ENCODE data around the gene VTA1.
"Not testable (repeated sequence)": the region's sequence is repeated elsewhere in the genome, so short reads cannot be mapped to it uniquely, and the experiment has no call there.

VTA1 gene

DNA sequence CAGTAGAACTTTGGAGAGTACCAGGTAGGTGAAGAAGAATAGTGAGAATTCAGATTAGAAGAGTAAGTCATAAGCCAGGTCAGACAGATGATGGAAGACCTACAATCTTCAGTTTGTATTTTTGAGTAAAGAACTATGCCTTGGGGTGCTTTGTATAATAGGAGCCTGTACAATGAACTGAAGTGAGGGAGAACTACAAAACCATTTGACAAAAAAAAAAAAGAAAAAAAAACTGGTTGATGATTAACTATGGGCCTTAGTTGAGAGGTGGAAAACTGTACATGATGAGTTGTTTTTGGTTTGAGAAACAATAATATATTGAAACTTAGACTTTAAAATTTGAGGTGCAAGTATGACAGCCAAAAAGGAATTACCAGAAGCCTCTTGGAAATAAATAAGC is 25.7 kb downstream of the VTA1 start:
- DNase-seq, result no peak

DNA sequence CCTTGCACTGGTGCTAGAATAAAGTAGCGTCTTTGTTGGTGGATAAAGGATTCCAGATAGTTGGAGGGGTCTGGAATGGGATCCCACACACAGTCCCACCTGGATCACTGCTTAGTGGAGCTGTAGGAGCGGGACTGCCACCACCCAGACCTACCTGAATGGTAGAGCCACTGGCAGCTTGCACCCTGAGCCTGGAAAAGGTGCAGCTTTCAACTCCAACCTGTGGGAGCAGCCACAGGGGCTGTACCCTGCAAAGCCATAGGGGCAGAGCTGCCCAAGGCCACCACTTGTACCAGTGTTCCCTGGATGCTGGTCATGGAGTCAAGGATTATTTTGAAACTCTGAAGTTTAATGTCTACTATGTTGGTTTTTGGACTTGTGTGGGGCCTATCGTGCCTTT is 26.9 kb downstream of the VTA1 start:
- no peak for DNase-seq

DNA sequence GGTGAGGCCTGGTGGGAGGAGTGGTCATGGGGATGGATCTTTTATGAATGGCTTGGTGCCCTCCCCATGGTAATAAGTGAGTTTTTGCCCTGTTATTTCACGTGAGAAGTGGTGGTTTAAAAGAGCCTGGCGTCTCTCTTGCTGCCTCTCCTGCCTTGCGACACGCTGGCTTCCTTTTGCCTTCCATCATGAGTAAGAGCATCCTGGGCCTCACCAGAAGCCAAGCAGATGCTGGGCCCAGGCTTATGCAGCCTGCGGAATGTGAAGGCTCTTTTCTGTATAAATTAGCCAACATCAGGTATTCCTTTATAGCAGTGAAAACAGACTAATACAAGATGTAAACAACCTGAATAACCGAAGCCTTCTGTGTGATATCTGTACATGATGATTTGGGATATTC is 27.6 kb downstream of the VTA1 start:
- DNase-seq, result no peak

DNA sequence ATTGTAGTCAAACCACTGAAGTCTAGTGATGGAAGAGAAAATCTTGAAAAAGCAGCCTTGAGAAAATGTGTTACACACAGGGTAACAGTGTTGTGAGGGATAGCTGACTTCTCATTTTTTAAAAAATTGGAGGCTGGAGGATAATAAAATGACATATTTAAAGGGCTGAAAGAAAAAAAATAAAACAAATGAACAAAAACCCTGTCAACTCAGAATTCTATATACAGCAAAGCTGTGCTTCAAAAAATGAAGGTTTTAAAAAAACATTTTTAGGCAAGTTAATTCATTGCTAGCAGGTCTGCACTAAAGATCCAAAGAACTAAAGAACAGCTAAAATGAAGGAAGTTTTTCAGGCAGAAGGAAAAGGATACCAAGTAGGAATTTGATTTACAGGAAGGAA is 31.1 kb downstream of the VTA1 start:
- no peak for DNase-seq

DNA sequence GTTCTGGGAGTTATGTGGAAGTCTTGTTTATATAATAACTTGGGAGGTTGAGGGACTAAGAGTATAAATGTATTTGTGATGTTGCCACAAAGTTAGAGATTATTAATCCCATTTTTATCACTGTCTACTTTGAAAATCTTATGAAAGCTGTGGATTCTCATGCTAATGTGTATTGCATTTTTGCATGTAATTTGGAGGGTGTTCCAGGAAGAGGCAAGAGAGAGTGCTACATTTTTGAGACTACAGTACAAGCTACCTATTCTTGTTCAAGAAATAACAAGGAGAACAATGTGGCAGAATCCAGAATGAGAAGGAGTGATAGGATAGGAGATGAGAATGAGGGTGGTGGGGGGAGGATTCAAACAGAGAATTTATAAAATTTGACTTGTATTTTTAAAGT is 34.9 kb downstream of the VTA1 start:
- no peak for DNase-seq

DNA sequence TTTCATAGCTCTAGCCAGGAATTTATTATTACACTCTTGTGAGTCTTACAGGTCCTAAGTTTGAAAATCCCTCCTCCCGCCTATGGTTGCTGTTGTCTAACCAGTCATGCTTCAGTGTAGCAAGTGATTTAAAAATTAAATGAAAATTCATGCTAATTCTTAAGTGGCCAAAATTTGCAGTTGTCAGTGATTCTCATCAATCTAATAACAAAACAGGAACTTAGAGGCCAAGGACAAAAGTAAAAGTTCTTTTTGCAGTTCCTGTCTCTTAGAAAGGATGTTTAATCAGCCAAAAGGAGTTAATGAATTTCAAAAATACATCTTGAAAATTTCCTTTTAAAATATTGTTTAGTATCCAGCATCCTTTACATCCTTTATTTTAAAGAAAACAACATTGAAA is 36.3 kb downstream of the VTA1 start:
- DNase-seq, result no peak

DNA sequence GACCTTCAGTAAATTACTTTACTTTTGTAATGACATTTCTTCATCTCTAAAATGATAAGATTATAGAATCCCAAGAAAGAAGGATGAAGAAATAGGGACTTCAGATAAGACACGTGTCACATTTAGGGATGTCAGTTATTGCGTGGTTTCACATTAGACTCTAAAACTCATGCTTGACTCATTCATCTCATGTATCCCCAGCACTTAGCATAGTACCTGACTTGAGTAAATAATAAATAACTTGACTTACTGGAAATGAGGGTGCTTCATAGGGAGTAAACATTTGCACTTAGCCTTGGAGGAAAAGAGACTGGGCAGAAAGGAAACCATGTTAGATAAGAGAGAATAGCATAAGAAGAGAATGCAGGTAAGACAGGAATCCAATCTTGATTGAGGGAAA is 37.2 kb downstream of the VTA1 start:
- no peak for DNase-seq

DNA sequence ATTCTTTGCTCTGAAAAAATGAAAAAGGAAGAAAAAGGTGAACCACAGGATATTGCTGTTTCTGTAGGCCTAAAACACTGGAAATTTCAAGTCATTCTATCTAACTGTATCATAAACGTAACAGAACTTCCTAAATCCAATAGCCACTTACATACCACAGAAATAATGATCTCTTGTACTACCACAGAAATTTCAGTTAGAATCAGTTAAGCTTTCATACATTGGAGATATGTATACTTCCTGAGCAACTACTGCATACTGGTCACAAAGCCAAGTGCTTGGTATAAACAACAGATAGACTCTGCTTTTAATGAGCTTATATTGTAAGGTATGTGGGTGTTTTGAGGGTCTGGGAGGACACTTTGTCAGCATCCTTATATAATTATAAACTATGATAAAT is 38.6 kb downstream of the VTA1 start:
- DNase-seq, result no peak

DNA sequence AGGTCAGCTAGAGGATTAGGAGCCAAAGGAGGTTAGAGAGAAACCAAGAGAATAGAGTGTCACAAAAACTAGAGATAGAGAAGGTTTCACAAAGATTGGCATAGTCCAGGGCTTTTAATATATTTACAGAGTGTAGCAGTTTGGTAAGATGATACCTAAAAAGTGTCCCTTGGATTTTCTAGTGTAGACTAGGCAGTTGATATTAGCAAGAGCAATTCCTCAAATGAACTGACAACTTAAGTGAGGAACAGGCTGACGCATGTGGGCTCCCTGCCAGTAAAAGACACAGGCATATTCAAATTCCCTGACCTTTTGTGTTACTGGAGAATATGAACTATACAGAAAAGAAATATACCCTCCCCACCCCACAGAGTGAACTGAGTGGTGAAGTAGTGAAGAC is 40.1 kb downstream of the VTA1 start:
- DNase-seq, result no peak

DNA sequence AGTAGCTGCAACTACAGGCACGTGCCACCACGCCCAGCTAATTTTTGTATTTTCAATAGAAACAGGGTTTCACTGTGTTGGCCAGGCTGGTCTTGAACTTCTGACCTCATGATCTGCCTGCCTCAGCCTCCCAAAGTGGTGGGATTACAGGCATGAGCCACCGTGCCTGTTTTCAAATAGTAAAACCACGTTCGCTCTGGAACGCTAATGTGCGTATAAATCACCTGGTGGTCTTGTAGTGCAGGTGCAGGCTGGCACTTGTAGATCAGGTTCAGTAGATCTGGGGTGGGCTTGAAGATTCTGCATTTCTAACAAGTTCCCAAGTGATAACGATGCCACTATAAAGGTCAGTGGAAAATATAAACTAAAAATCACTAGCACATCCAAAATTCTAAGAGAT is 41.3 kb downstream of the VTA1 start:
- not testable (repeated sequence) for DNase-seq

DNA sequence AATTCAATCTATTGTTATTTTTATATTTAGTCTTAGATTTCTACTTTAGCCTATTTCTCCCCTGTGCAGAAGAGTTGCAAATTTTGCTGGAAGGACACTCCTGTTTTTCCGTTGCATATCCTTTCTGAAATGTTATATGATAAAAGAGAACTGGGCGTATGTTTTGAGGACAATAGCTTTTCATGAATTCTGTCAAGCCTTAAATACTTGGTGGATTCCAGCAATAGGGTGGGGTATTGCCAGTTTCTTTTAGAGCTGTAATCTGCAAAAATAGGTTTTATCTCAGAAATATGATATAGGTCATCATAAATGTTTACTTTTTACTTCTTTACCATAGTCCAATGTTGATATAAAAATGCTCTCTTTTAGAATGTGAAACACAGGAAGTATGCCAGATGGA is 42.0 kb downstream of the VTA1 start:
- DNase-seq, result no peak

DNA sequence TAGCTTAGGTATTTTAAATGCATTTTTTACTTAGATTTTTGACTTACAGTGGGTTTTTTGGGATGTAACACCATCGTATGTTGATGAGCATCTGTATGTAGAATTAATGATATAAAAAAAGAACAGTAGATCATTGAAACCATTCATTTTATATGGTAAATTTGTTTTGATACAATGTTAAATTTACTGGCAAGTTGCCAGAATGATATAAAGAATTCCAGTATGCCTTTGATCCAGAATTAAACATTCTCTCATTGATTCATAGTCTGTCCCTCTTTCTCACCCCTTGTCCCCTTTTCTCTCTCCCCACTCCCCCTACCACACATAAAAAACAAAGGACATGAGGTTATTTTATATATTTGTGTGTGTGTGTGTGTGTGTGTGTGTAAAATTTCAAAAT is 45.3 kb downstream of the VTA1 start:
- DNase-seq, result no peak

DNA sequence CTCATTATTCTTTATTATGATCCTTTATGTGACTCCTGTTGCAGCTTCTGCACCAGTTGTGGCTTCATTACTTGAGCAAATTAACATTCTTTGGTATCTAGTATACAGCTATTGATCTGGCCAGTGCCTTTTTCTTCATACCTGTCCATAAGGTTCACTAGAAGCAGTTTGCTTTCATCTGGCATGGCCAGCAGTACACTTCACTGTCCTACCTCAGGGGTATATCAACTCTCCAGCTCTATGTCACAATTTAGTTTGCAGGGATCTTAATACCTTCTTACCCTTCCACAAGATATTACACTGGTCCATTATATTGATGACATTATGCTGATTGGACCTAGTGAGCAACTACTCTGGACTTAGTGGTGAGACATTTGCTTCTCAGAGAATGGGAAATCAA is 46.6 kb downstream of the VTA1 start:
- DNase-seq, result no peak

DNA sequence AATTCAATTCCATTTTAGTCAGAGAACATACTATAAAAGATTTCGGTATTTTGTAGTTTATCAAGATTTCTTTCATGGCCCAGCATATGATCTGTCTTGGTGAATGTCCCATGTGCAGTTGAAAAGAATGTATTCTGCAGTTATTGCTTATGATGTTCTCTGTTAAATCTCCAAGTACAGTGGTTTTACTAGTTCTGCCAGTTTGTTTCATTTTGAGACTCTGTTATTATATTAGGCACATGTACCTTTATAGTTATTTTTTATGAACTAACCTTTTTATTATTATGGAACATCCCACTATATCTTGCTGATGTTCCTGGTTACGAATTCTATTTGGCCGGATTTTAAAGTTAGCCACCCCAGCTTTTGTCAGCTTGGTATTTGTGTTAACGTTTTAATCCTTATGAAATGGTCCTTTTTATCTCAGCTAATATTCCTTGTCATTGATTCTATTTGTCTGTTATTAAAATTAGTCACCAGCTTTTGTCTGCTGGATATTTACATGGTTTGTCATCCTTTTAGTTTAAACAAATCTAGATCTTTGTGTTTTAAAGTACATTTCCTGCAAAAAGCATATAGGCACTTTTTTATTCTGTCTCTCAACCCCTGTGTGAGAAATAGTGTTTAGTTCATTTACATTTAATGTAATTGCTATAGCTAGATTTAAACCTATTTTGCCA is 48.9 kb downstream of the VTA1 start:
- DNase-seq, result no peak

DNA sequence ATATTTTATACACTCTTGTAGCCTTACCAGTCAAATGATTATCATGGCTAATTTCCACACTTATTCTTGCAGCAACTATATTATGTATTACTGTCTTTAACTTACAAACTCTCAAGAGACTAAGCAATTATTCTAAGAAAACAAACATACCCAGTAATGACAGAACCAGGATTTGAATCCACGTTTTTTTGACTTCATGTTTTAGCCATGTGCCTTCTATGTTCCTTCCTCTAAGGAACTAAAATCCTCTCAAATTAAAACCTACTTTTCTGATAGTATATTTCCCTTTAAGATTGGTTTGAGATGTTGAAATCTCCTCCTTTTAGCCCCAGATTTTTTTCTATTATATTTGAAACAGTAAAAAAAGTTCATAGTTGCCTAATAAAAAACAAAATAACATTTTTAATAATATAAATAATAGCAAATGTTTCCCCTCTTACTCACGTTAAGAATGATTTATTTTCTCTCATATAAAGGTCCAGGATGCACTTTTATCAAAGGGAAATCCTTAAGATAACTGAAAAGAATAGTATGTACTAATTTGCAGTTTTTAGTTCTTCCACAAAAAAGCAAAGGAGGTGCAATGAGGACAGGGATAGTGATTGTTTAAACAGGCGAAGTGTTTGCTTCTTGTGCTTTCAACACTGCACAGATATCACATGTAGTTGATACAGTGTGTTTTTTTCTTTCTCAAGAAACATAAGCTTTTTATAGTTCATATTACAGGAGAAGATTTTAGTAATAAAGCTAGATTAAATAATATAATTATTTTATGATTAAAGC is 54.0 kb downstream of the VTA1 start:
- no peak for DNase-seq

DNA sequence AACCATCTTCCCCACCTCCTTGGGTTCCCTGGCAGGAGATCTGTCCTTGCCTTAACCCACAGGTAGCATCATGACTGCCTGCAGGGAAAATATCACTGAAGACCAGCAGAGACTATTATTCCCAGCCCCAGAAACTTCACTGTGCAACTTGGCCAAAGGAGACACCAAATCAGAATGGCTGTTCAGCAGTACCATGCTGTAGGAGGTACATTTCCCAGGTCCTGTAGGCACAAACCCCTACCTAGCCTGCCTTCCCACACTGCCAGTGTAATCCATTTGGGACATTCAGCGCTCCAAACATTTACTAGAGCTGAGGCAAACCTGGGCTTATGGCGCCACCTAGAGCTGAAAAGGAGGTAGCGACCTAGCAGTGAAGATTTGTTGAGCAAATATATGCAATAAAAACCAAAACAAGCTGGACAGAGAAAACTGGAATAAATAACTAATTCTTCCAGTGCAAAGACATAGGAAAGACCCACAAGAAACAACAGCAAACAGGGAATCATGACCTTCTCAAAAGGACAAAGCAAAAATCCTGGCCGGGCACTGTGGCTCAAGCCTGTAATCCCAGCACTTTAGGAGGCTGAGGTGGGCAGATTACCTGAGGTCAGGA is 60.3 kb downstream of the VTA1 start:
- peak; percentile 40 for DNase-seq

DNA sequence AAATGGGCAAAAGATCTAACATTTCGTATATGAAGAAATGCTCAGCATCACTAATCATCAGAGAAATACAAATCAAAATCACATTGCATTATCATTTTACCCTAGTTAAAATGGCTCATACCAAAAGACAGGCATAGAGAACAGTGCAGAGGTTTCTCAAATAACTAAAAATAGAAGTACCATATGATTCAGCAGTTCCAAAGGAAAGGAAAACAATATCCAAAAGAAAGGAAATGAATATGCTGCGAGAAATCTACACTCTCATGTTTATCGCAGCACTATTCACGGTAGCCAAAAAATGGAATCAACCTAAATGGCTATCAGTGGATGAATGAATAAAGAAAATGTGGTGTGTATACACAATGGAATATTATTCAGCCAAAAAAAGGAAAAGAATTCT is 63.5 kb downstream of the VTA1 start:
- no peak for DNase-seq

DNA sequence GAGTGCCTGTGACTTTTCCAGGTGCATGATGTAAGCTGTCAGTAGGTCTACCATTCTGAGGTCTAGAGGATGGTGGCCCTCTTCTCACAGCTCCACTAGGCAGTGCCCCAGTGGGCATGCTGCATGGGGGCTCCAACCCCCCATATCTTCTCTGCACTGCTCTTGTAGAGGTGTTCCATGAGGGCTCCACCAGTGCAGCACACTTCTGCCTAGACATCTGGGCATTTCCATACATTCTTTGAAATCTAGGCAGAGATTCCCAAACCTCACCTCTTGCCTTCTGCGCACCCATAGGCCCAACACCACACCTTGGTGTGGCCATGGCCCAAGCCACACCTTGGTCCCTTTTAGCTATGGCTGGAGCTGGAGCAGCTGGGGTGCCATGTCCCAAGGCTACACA is 66.3 kb downstream of the VTA1 start:
- no peak for DNase-seq

DNA sequence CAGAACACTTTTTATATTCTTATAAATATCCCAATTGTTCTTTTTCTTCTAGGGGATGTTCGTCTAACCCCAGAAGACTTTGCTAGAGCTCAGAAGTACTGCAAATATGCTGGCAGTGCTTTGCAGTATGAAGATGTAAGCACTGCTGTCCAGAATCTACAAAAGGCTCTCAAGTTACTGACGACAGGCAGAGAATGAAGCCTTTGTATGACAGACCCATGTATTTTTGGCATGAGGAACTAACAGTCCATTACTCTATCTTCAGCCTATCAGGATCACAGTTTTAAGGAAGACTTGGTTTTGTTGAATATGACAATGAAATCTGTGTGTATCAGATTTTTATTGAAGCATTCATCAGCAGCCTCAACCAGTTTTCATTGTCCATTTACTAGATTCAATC is 71.4 kb downstream of the VTA1 start:
- no peak for DNase-seq

DNA sequence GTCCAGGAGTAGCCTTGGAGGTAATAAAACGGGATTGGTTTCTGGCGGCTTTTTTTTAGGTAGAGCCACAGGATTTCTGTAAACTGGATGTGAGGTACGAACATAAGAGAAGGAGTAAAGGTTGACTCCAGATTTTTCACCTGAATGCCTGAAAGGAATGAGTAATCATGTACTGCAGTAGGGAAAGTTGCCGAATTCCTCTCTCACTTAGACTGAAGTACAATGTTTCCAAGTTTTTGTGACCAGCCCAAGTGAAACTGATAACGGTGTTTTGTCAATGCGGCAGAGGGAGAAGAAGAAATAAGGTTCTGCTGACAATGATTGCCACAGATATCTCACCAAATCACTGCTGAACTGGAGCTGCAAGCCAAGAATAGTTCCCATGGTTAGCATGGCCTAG is 75.0 kb downstream of the VTA1 start:
- DNase-seq, result no peak

DNA sequence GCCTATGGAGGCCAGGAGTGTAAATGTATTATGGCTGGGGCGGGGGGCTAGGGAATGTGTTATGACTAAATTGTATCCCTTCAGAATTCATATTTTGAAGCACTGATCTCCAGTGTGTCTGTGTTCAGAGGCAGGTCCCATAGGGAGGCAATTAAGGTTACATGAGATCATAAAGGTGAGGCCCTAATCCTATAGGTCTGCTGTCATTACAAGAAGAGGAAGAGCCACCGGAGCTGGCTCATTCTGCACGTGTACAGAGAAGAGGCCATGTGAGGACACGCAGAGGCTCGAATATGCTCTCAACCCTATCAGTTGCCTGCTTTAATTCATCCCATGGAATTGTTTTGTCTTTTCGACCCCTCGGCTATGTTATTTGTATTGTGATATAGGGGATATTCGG is 76.9 kb downstream of the VTA1 start:
- no peak for DNase-seq

DNA sequence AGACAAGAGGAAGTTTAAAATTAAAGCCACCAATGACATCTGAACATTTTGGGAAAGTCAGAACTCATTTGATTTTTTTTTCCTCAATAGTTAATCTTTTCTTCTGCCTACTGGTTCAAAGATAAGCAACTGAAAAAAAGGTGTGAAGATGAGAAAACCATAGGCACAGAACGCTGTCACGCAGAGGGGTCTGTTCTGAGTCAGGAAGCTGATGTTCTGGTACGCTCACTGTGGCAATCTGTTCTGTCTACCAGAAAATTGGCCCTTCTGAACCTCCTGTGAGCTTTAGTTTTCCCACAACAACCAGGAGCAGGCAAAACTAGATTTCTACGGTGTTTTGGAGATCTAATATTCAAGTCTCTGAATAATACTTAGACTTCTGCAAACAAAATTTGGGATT is 78.1 kb downstream of the VTA1 start:
- no peak for DNase-seq

DNA sequence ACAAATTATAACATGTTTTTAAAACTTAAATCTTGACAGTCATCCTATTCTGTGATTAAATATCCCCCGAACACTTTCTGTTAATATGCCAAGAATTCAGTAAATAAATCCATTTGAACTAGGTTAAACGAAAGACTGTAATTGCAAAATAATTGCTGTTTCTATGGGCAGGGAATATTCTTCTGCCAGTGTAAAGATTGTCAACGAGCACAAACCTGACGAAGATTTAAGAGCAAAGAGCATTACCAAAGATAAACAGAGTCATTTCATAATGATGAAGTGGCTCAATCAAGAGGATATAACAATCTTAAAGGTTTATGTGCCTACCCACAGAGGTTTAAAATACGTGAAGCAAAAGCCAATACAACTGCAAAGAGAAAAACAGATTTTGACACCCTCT is 78.5 kb downstream of the VTA1 start:
- DNase-seq, result no peak

DNA sequence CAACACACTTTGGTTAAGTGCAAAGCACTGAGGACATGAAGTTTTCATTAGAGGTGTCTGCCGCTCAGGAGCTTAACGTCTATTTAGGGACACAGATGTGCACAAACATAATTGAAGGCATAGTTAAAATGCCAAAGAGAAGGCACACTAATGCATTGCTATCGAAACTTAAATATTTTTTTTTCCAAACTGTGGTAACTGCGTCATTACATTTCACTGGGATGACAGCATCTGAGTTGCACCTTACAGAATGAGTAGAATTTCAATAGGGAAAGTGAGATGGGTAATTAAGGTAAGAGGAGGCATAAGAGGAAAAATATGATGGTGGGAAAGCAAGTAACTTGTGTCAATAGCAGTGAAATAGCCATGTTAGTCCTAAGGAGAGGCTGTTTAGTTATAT is 79.7 kb downstream of the VTA1 start:
- no peak for DNase-seq

Data from activated naive CD4-positive, alpha-beta T cell treated with Interleukin-2 at 50 U/mL for 16 hours (primary cell).